Neural progenitor cell (in vitro differentiated cells): ENCODE data around the gene ABTB1. TPM values are rescaled to one million over a fixed set of nuclear protein-coding genes. Genes with fewer than 3 reads are reported as not detected.

Source experiments
- DNase-seq: peaks from one replicate; pipeline ENCODE4 v3.0.0-alpha.2; 2016; ENCODE audit warnings: low spot score
- H2AFZ ChIP-seq: fragments of 200-600 bp; sonication (generic); replicated peaks from 2 replicates; pipeline ENCODE4 v1.6.1; 2016; ENCODE audit warnings: antibody characterized with exemption
- H3F3A ChIP-seq: fragments of 200-600 bp; sonication (generic); 2 replicates; pipeline ENCODE4 v1.6.1; 2016; ENCODE audit warnings: antibody characterized with exemption, low read depth
- H3K27ac ChIP-seq: fragments of 200-600 bp; sonication (generic); 2 replicates; pipeline ENCODE4 v1.5.1; 2016; ENCODE audit warnings: mild to moderate bottlenecking
- H3K27me3 ChIP-seq: fragments of 200-600 bp; sonication (generic); 2 replicates; pipeline ENCODE4 v1.6.1; 2016; ENCODE audit warnings: mild to moderate bottlenecking, moderate library complexity
- H3K36me3 ChIP-seq: fragments of 200-600 bp; sonication (generic); 2 replicates; pipeline ENCODE4 v1.5.1; 2016
- H3K4me1 ChIP-seq: fragments of 200-600 bp; sonication (generic); 2 replicates; pipeline ENCODE4 v1.6.1; 2016; ENCODE audit warnings: mixed run types
- H3K4me2 ChIP-seq: fragments of 200-600 bp; sonication (generic); 2 replicates; pipeline ENCODE4 v1.6.1; 2016
- H3K4me3 ChIP-seq: fragments of 200-600 bp; sonication (generic); 2 replicates; pipeline ENCODE4 v1.5.1; 2016
- H3K79me2 ChIP-seq: fragments of 200-600 bp; sonication (generic); 2 replicates; pipeline ENCODE4 v1.6.1; 2016; ENCODE audit warnings: low read depth
- H3K9ac ChIP-seq: fragments of 200-600 bp; sonication (generic); 2 replicates; pipeline ENCODE4 v1.6.1; 2016
- H3K9me3 ChIP-seq: fragments of 200-600 bp; sonication (generic); 2 replicates; pipeline ENCODE4 v1.5.1; 2016; ENCODE audit warnings: low read depth
- H4K20me1 ChIP-seq: fragments of 200-600 bp; sonication (generic); 2 replicates; pipeline ENCODE4 v1.6.1; 2016; ENCODE audit warnings: low read depth
- H3K27ac Mint-ChIP-seq: 3 replicates; pipeline ENCODE4 v1.8.0; 2021; ENCODE audit warnings: mixed read lengths
- H3K27me3 Mint-ChIP-seq: 2 replicates; pipeline ENCODE4 v1.8.0; 2022; ENCODE audit warnings: low read depth, mild to moderate bottlenecking, inconsistent platforms, moderate library complexity, mixed read lengths; ENCODE audit not compliant: insufficient read depth
- H3K36me3 Mint-ChIP-seq: 3 replicates; pipeline ENCODE4 v1.8.0; 2021; ENCODE audit warnings: mixed read lengths
- H3K4me1 Mint-ChIP-seq: 3 replicates; pipeline ENCODE4 v1.8.0; 2021; ENCODE audit warnings: mixed read lengths
- H3K4me3 Mint-ChIP-seq: 3 replicates; pipeline ENCODE4 v1.8.0; 2021; ENCODE audit warnings: mild to moderate bottlenecking, moderate library complexity, mixed read lengths
- H3K9me3 Mint-ChIP-seq: 3 replicates; pipeline ENCODE4 v1.8.0; 2020; ENCODE audit warnings: mixed read lengths
- CTCF ChIP-seq: fragments of 200-600 bp; sonication (generic); IDR thresholded peaks from 2 replicates; pipeline ENCODE4 v1.5.1; 2017; ENCODE audit warnings: antibody characterized with exemption, mild to moderate bottlenecking
- EZH2 ChIP-seq: fragments of 200-600 bp; sonication (generic); IDR thresholded peaks from 2 replicates; pipeline ENCODE4 v1.6.1; 2017; ENCODE audit warnings: antibody characterized with exemption, mild to moderate bottlenecking, moderate library complexity
- EZH2phosphoT487 ChIP-seq: fragments of 200-600 bp; sonication (generic); IDR thresholded peaks from 2 replicates; pipeline ENCODE4 v1.6.1; 2017; ENCODE audit warnings: antibody characterized with exemption
- total RNA-seq: library from RNA; depleted of rRNA; stranded (reverse); fragments of >200 nt; gene quantifications from 2 replicates; pipeline ENCODE4 v1.2.3, GENCODE V29; 2015; ENCODE audit warnings: low replicate concordance

The ABTB1 gene
- total RNA-seq, 1 donor from 2014 or later = 2.4 TPM

- no peak for DNase-seq
- Histone ChIP-seq H3K27me3 (no peaks in the 10 kb centered on the region), H3K4me2 (no peak overlapping the region), H3K36me3 (no peaks in the 10 kb centered on the region), H3K9me3 (no peaks in the 10 kb centered on the region), H3K27ac (no peak overlapping the region), H2AFZ (no peak overlapping the region), H3F3A (no peaks in the 10 kb centered on the region), H3K4me3 (no peak overlapping the region), H3K4me1 (peaks cover 6% of the 10 kb centered on the region), H3K79me2 (no peaks in the 10 kb centered on the region), H3K9ac (no peak overlapping the region), H4K20me1 (no peaks in the 10 kb centered on the region)
- peaks cover 16% of the 10 kb centered on the region for H3K4me1 Mint-ChIP-seq
- no peak for TF ChIP-seq EZH2
- no peak for TF ChIP-seq EZH2phosphoT487
- no peak for TF ChIP-seq CTCF
- H3K36me3 Mint-ChIP-seq = no peaks in the 10 kb centered on the region
- peak overlapping the region; percentile 74 for H3K27ac Mint-ChIP-seq
- H3K4me3 Mint-ChIP-seq = no peak overlapping the region
- peaks cover 8% of the 10 kb centered on the region for H3K27me3 Mint-ChIP-seq
- peaks cover 14% of the 10 kb centered on the region for H3K9me3 Mint-ChIP-seq
Observed at GRCh38 chr3:127699416-127700300, 26.9 kb downstream of the ABTB1 start.

GRCh38 chr3:127700406-127700805, 27.7 kb downstream of the ABTB1 start:
- Mint-ChIP-seq H3K9me3 (peaks cover 14% of the 10 kb centered on the region), H3K36me3 (no peaks in the 10 kb centered on the region), H3K4me1 (peaks cover 16% of the 10 kb centered on the region), H3K27ac (no peak overlapping the region), H3K27me3 (peaks cover 8% of the 10 kb centered on the region), H3K4me3 (no peak overlapping the region)
- Histone ChIP-seq H3K9me3 (no peaks in the 10 kb centered on the region), H3K9ac (no peak overlapping the region), H4K20me1 (no peaks in the 10 kb centered on the region), H3F3A (no peaks in the 10 kb centered on the region), H2AFZ (no peak overlapping the region), H3K27ac (no peak overlapping the region), H3K79me2 (no peaks in the 10 kb centered on the region), H3K27me3 (no peaks in the 10 kb centered on the region), H3K4me1 (peaks cover 6% of the 10 kb centered on the region), H3K4me2 (no peak overlapping the region), H3K36me3 (no peaks in the 10 kb centered on the region), H3K4me3 (no peak overlapping the region)
- TF ChIP-seq CTCF (peak; percentile 41), EZH2 (no peak)
- DNase-seq = peak; percentile 48

- H2AFZ ChIP-seq = no peak overlapping the region
- no peaks in the 10 kb centered on the region for H4K20me1 ChIP-seq
- H3K4me1 ChIP-seq = peaks cover 6% of the 10 kb centered on the region
- TF ChIP-seq CTCF = no peak
- H3F3A ChIP-seq = no peaks in the 10 kb centered on the region
- no peaks in the 10 kb centered on the region for H3K9me3 ChIP-seq
- no peak for DNase-seq
- no peaks in the 10 kb centered on the region for H3K36me3 ChIP-seq
- H3K4me3 ChIP-seq = no peak overlapping the region
- no peak overlapping the region for H3K27ac ChIP-seq
- H3K4me2 ChIP-seq = no peak overlapping the region
- H3K9ac ChIP-seq = no peak overlapping the region
- no peak overlapping the region for H3K4me3 Mint-ChIP-seq
- peaks cover 10% of the 10 kb centered on the region for H3K27me3 Mint-ChIP-seq
- peaks cover 16% of the 10 kb centered on the region for H3K4me1 Mint-ChIP-seq
- no peaks in the 10 kb centered on the region for H3K79me2 ChIP-seq
- no peaks in the 10 kb centered on the region for H3K36me3 Mint-ChIP-seq
- peak overlapping the region; percentile 1 for H3K27ac Mint-ChIP-seq
- peaks cover 14% of the 10 kb centered on the region for H3K9me3 Mint-ChIP-seq
- no peaks in the 10 kb centered on the region for H3K27me3 ChIP-seq
Observed at GRCh38 chr3:127701280-127701911, 28.6 kb downstream of the ABTB1 start.
